ENCODE results near the gene RAD23B.
"Not testable (repeated sequence)": the region's sequence is repeated elsewhere in the genome, so short reads cannot be mapped to it uniquely, and the experiment has no call there.

The RAD23B gene

DNA sequence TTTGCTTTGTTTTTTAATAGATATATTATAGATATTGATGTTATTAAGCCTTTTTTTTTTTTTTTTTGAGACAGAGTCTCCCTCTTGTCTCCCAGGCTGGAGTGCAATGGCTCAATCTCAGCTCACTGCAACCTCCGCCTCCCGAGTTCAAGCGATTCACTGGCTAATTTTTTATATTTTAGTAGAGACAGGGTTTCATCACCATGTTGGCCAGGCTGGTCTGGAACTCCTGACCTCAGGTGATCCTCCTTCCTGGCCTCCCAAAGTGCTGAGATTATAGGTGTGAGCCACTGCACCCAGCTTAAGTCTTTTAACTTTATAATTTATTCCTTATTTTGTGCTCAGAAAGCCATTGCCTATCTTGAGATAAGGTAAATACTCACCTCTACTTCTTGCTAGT lies 24.2 kb upstream of the RAD23B start:
- DNase-seq (ENCODE audit: low spot score), result no peak
- Mint-ChIP-seq H3K36me3 (ENCODE audit: low read depth) (no peaks in the 10 kb centered on the region), H3K27me3 (ENCODE audit: low read depth) (peaks cover 27% of the 10 kb centered on the region), H3K9me3 (no peaks in the 10 kb centered on the region), H3K4me3 (no peak overlapping the region), H3K4me1 (ENCODE audit: low read depth) (no peaks in the 10 kb centered on the region), H3K27ac (no peak overlapping the region)

DNA sequence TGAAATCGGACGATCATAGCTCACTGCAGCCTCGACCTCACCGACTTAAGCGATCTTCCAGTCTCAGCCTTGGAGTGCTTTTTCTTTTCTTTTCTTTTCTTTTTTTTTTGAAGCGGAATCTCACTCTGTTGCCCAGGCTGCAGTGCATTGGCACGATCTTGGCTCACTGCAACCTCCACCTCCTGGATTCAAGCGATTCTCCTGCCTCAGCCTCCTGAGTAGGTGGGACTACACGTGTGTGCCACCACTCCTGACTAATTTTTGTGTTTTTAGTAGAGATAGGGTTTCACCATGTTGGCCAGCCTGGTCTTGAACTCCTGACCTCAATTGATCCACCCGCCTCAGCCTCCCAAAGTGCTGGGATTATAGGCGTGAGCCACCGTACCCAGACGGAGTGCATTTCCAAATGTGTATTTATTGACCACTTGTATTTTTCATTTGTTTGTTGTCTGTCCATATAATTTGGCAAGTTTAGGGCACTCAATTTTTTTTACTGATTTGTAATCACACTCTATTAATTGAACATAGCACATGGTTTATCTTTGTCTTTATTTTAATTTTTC lies 23.2 kb upstream of the RAD23B start:
- H3K27me3 Mint-ChIP-seq (ENCODE audit: low read depth), result peaks cover 24% of the 10 kb centered on the region
- H3K36me3 Mint-ChIP-seq (ENCODE audit: low read depth); DNase-seq (ENCODE audit: low spot score); H3K27ac Mint-ChIP-seq; H3K4me1 Mint-ChIP-seq (ENCODE audit: low read depth); H3K4me3 Mint-ChIP-seq; H3K9me3 Mint-ChIP-seq: not testable (repeated sequence)

DNA sequence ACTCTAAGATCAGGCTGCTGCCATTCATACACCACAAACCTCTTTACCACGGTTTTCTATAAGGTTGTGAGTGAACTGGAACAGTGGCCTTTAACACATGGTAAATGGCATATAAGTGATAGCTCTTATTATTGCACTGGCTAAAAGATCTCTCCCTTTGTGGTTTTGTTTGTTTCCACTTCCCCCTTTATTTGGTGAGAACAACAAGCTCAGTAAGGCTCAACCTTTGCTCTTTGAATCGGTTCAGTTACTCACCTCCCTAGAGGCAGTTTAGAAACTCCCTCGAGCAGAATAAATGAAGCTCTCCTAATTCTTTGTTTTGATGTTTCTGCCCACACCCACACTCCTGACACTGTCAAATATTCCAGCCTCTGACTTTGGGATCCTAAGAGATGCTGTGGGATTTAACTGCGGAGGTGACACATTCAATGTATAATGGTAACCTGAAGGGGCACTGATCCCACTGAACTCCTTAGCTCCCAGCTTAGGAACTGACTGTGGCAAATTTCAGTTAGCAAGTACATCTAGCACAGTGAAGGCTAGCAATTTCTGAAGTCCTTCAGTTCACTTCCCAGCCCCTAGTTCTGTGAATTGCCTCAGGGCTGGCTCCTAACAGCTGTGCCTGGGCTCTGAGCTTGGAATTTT lies 22.5 kb upstream of the RAD23B start:
- H3K4me3 Mint-ChIP-seq, result no peak overlapping the region
- no peaks in the 10 kb centered on the region for H3K36me3 Mint-ChIP-seq (ENCODE audit: low read depth)
- peaks cover 27% of the 10 kb centered on the region for H3K27me3 Mint-ChIP-seq (ENCODE audit: low read depth)
- H3K27ac Mint-ChIP-seq, result no peak overlapping the region
- DNase-seq (ENCODE audit: low spot score), result no peak
- no peaks in the 10 kb centered on the region for H3K4me1 Mint-ChIP-seq (ENCODE audit: low read depth)
- no peaks in the 10 kb centered on the region for H3K9me3 Mint-ChIP-seq

DNA sequence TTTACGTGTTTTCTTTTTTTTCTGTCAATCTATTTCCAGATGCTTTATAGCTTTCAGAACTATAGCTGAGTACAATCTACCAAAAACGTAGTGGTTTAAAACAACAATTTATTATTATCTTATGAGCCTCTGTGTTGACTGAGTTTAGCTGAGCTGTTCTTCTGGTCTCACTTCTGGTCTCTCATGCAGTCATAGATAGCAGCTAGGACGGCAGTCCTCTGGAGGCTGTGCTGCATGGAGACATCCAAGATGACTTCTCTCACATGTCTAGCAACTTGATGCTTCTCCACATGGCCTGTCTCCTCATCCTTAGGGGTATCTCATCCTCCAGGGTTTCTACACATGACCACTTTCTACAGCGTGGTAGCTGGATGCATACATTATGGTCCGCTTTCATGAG lies 22.0 kb upstream of the RAD23B start:
- Mint-ChIP-seq H3K9me3 (no peaks in the 10 kb centered on the region), H3K4me1 (ENCODE audit: low read depth) (no peaks in the 10 kb centered on the region), H3K4me3 (no peak overlapping the region), H3K27ac (no peak overlapping the region), H3K36me3 (ENCODE audit: low read depth) (no peaks in the 10 kb centered on the region), H3K27me3 (ENCODE audit: low read depth) (peaks cover 27% of the 10 kb centered on the region)
- no peak for DNase-seq (ENCODE audit: low spot score)

DNA sequence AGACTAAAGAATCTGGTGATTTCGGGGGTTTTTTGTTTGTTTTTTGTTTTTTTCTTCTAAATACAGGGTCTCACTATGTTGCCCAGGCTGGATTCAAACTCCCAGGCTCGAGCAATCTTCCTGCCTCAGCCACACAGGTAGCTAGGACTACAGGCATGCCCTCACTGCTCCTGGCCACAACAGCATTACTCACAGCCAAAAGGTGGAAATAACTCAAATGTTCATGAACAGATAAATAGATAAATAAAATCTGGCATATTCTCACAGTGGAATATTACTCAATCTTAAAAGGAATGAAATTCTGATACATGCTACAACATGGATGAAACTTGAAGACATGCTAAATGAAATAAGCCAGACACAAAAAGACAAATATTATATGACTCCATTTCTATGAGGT lies 19.8 kb upstream of the RAD23B start:
- Mint-ChIP-seq H3K9me3 (no peaks in the 10 kb centered on the region), H3K4me1 (ENCODE audit: low read depth) (no peaks in the 10 kb centered on the region), H3K27ac (no peak overlapping the region), H3K27me3 (ENCODE audit: low read depth) (peaks cover 38% of the 10 kb centered on the region), H3K36me3 (ENCODE audit: low read depth) (no peaks in the 10 kb centered on the region), H3K4me3 (no peak overlapping the region)
- DNase-seq (ENCODE audit: low spot score), result no peak

DNA sequence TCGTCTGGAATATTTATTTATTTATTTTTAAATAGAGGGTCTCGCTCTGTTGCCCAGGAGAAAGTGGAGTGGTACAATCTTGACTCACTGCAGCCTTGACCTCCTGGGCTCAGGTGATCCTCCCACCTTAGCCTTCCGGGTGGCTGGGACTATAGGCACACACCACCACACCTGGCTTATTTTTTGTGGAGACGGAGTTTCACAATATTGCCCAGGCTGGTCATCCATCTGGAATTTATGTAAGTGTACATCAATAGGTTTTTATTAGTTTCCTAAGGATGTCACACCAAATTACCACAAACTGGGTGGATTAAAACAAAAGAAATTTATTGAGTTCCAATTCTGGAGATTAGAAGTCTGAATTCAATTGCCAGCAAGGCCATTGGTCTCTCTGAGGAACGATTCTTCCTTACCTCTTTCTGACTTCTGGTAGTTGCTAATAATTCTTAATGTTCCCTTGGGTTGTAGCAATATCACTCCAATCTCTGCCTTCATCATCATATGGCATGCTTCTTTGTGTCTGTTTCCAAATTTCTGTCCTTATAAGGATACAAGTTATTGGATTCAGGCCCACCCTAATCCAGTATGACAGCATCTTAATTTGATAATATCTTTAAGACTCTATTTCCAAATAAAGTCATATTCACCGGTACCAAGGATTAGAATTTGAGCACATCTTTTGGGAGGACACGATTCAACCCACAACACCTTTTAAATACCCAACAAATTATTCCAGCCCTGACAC lies 16.3 kb upstream of the RAD23B start:
- no peak overlapping the region for H3K27ac Mint-ChIP-seq
- no peaks in the 10 kb centered on the region for H3K36me3 Mint-ChIP-seq (ENCODE audit: low read depth)
- no peak overlapping the region for H3K4me3 Mint-ChIP-seq
- no peak for DNase-seq (ENCODE audit: low spot score)
- H3K27me3 Mint-ChIP-seq (ENCODE audit: low read depth), result peaks cover 45% of the 10 kb centered on the region
- H3K9me3 Mint-ChIP-seq, result no peaks in the 10 kb centered on the region
- peaks cover 7% of the 10 kb centered on the region for H3K4me1 Mint-ChIP-seq (ENCODE audit: low read depth)

DNA sequence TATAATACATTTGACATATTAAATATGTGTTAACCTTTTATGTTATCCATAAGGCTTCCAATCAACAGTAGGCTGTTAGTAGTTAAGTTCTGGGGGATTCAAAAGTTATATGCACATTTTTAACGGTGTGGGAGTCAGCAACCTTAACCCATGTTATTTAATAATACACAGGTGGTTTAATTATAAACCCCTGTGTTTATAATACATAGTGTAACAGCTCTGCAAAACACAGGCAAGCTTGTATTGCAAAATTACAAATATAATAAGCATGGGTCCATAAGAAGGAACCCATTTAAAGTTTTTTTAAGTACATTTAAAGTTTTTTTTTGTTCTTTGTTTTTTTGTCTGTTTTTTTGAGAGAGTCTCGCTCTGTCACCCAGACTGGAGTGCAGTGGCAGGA lies 14.5 kb upstream of the RAD23B start:
- no peak overlapping the region for H3K4me3 Mint-ChIP-seq
- H3K27ac Mint-ChIP-seq, result no peak overlapping the region
- peaks cover 7% of the 10 kb centered on the region for H3K4me1 Mint-ChIP-seq (ENCODE audit: low read depth)
- H3K36me3 Mint-ChIP-seq (ENCODE audit: low read depth), result no peaks in the 10 kb centered on the region
- no peaks in the 10 kb centered on the region for H3K9me3 Mint-ChIP-seq
- H3K27me3 Mint-ChIP-seq (ENCODE audit: low read depth), result peaks cover 36% of the 10 kb centered on the region
- no peak for DNase-seq (ENCODE audit: low spot score)

DNA sequence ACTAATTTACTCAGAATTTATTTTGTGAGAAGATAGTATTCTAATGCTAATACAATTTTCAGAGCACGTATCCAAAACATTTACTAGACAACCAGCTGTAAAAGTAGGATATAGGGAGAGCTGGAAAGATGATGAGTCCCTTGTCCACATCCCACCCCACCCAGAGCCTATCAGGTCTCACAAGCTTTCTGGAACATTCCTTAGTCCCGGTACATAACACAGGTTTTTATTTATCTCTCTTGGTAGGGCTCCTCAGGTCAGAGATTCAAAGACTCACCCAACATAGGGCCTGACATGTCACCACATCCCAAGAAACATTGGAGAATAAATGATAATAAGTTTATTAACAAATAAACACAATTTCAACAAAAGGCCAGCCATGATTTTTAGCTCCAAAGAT lies 13.8 kb upstream of the RAD23B start:
- Mint-ChIP-seq H3K27ac (no peak overlapping the region), H3K27me3 (ENCODE audit: low read depth) (peaks cover 43% of the 10 kb centered on the region), H3K9me3 (no peaks in the 10 kb centered on the region), H3K36me3 (ENCODE audit: low read depth) (no peaks in the 10 kb centered on the region), H3K4me1 (ENCODE audit: low read depth) (peaks cover 11% of the 10 kb centered on the region), H3K4me3 (no peak overlapping the region)
- no peak for DNase-seq (ENCODE audit: low spot score)

DNA sequence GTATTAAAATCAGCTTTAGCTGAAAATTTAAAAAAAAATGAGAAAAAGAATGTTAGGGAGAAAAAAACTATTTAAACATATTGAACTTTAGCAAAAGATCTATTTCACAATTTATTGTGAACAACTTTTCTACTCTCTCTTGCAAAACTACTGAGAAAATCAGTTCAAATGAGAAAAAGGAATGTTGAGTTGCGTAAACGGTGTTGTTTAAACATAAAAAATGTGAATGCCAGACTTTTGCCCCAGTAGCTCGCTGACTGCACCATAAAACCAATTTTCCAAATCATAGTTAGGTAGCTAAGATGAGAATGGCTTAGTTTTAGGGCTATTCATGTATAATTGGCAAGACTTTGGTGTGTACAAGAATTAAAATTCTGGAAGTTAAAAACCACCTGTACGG lies 13.4 kb upstream of the RAD23B start:
- Mint-ChIP-seq H3K36me3 (ENCODE audit: low read depth) (no peaks in the 10 kb centered on the region), H3K27ac (no peak overlapping the region), H3K9me3 (no peaks in the 10 kb centered on the region), H3K4me3 (no peak overlapping the region), H3K27me3 (ENCODE audit: low read depth) (peaks cover 44% of the 10 kb centered on the region), H3K4me1 (ENCODE audit: low read depth) (peaks cover 11% of the 10 kb centered on the region)
- DNase-seq (ENCODE audit: low spot score), result no peak

DNA sequence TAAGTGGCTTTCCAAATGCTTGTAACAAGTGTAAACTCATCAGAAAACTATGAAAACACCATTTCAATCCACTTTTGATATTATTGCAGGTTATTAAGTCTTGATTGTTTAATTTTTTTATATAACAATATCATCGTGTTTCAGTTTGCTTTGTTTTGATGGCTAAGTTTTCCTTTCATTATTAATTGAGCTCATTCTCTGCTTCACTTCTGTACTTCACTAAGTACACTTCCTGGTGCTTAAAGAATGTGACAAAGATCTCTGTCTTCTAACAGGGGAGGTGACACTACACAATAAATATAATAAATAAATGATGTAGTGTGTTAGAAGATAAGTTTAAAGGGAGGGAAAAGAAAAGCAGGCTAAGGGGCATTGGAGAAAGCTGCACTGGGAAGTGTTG lies 13.0 kb upstream of the RAD23B start:
- H3K36me3 Mint-ChIP-seq (ENCODE audit: low read depth), result no peaks in the 10 kb centered on the region
- no peak overlapping the region for H3K27ac Mint-ChIP-seq
- H3K27me3 Mint-ChIP-seq (ENCODE audit: low read depth), result peaks cover 42% of the 10 kb centered on the region
- no peak for DNase-seq (ENCODE audit: low spot score)
- no peaks in the 10 kb centered on the region for H3K9me3 Mint-ChIP-seq
- H3K4me3 Mint-ChIP-seq, result no peak overlapping the region
- H3K4me1 Mint-ChIP-seq (ENCODE audit: low read depth), result peaks cover 11% of the 10 kb centered on the region

DNA sequence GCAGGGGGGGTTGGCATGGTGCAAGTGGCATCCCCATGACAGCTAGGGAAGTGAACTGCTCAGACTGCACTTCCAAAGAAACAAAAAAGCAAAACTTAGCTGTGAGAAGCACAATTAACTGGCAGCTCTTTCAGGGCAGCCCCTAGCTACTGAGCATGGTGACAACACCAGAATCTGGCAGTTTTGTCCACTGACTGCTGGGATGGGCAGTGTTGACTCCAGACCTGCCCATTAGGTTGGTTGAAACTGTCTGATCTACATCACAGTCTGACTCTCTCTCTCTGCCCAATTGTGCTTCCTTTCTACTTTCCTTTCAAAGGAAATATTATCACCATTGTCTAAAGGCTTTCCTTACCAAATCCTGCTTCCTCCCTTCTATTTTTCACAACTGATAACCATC lies 12.5 kb upstream of the RAD23B start:
- no peak overlapping the region for H3K4me3 Mint-ChIP-seq
- DNase-seq (ENCODE audit: low spot score), result no peak
- H3K4me1 Mint-ChIP-seq (ENCODE audit: low read depth), result peaks cover 11% of the 10 kb centered on the region
- H3K9me3 Mint-ChIP-seq, result no peaks in the 10 kb centered on the region
- H3K27ac Mint-ChIP-seq, result no peak overlapping the region
- peaks cover 44% of the 10 kb centered on the region for H3K27me3 Mint-ChIP-seq (ENCODE audit: low read depth)
- no peaks in the 10 kb centered on the region for H3K36me3 Mint-ChIP-seq (ENCODE audit: low read depth)

DNA sequence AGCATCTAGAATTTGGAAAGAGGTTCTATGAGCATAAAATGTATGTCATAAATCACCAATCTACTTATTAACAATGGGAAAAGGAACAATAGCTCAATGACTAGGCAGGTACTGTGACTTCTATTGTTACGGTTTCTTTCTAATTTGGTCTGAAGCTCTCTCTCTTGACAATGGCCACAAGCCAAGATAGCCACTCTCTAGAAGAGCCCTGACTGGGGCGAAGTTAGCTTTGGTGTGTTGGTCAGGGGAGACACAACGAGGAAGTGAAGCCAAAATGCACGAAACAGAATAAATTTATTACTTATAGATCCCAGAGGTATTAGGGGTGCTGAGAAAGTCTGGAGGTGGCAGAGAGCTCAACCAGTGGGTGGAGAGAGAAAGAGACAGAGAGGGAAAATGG lies 9.4 kb upstream of the RAD23B start:
- peaks cover 38% of the 10 kb centered on the region for H3K27me3 Mint-ChIP-seq (ENCODE audit: low read depth)
- no peaks in the 10 kb centered on the region for H3K36me3 Mint-ChIP-seq (ENCODE audit: low read depth)
- no peaks in the 10 kb centered on the region for H3K9me3 Mint-ChIP-seq
- peaks cover 11% of the 10 kb centered on the region for H3K4me1 Mint-ChIP-seq (ENCODE audit: low read depth)
- H3K27ac Mint-ChIP-seq, result no peak overlapping the region
- H3K4me3 Mint-ChIP-seq, result no peak overlapping the region
- no peak for DNase-seq (ENCODE audit: low spot score)

DNA sequence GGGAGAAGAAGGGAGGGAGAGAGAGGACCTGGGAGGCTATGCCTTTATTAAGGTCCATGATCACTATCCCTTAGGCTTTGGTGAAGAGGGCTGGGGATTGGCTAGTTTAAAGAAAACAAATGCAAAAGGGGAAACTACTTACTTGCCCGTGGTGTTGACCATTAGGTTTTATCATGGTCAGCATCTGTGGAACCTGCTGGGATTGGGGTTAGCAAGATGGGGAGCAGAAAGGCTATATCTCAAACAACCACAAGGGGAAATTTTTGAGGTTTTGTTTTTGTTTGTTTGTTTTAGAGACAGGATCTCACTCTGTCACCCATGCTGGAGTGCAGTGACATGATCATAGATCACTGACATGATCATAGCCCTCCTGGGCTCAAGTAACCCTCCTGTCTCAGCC lies 9.0 kb upstream of the RAD23B start:
- Mint-ChIP-seq H3K27me3 (ENCODE audit: low read depth) (peaks cover 38% of the 10 kb centered on the region), H3K4me3 (no peak overlapping the region), H3K36me3 (ENCODE audit: low read depth) (no peaks in the 10 kb centered on the region), H3K27ac (no peak overlapping the region), H3K9me3 (no peaks in the 10 kb centered on the region), H3K4me1 (ENCODE audit: low read depth) (peaks cover 11% of the 10 kb centered on the region)
- no peak for DNase-seq (ENCODE audit: low spot score)

DNA sequence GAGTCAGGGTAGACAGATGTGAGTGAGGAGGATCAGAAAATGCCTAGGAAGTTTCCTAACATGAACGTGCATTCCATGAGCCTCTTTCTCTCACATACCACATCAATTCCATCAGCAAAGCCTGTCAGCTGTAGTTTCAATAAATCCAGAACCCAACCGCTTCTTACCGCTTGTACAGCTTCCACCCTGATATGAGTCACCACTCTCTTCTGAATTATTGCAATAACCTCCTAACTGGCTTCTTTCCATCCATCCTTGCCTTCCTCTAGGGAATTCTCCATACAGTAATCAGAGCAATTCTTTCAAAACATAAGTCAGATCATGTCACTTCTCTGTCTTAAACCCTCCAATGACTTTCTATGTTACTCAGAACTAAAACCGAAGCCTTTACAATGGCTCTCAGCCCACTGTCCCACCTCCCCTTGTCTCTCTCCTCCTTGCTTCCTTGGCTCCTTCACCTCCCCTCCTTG lies 8.1 kb upstream of the RAD23B start:
- Mint-ChIP-seq H3K36me3 (ENCODE audit: low read depth) (no peaks in the 10 kb centered on the region), H3K27ac (no peak overlapping the region), H3K9me3 (no peaks in the 10 kb centered on the region), H3K4me3 (no peak overlapping the region), H3K4me1 (ENCODE audit: low read depth) (peaks cover 11% of the 10 kb centered on the region), H3K27me3 (ENCODE audit: low read depth) (peaks cover 33% of the 10 kb centered on the region)
- DNase-seq (ENCODE audit: low spot score), result no peak
